HEK293T (cell line): ENCODE data around the gene CLIC4.

Experiments
- ARNT ChIP-seq: fragments of 450-650 bp; IDR thresholded peaks from 2 replicates; pipeline ENCODE4 v1.6.1; 2017; ENCODE audit warnings: mild to moderate bottlenecking
- BHLHE40 ChIP-seq: fragments of 450-650 bp; IDR thresholded peaks from 2 replicates; pipeline ENCODE4 v1.6.1; 2016; ENCODE audit warnings: mild to moderate bottlenecking, moderate library complexity, borderline replicate concordance
- CTBP1 ChIP-seq: fragments of 450-650 bp; IDR thresholded peaks from 2 replicates; pipeline ENCODE4 v1.6.1; 2016; ENCODE audit warnings: borderline replicate concordance
- ELF4 ChIP-seq: fragments of 450-650 bp; IDR thresholded peaks from 2 replicates; pipeline ENCODE4 v1.6.1; 2017; ENCODE audit warnings: antibody characterized with exemption
- FOXA1 ChIP-seq: fragments of 450-650 bp; IDR thresholded peaks from 2 replicates; pipeline ENCODE4 v1.6.1; 2016; ENCODE audit warnings: mild to moderate bottlenecking
- FOXK2 ChIP-seq: fragments of 450-650 bp; IDR thresholded peaks from 2 replicates; pipeline ENCODE4 v1.6.1; 2016; ENCODE audit warnings: mild to moderate bottlenecking
- FOXM1 ChIP-seq: fragments of 450-650 bp; IDR thresholded peaks from 2 replicates; pipeline ENCODE4 v1.6.1; 2017; ENCODE audit warnings: mild to moderate bottlenecking, borderline replicate concordance
- L3MBTL2 ChIP-seq: fragments of 450-650 bp; conservative IDR thresholded peaks from 2 replicates; pipeline ENCODE4 v1.6.1; 2016; ENCODE audit warnings: mild to moderate bottlenecking
- NFRKB ChIP-seq: fragments of 450-650 bp; IDR thresholded peaks from 2 replicates; pipeline ENCODE4 v1.6.1; 2016; ENCODE audit warnings: mild to moderate bottlenecking, moderate library complexity
- PKNOX1 ChIP-seq: fragments of 450-650 bp; IDR thresholded peaks from 2 replicates; pipeline ENCODE4 v1.6.1; 2016
- SP1 ChIP-seq: fragments of 450-650 bp; IDR thresholded peaks from 2 replicates; pipeline ENCODE4 v1.6.1; 2017
- SUZ12 ChIP-seq: fragments of 450-650 bp; IDR thresholded peaks from 2 replicates; pipeline ENCODE4 v1.6.1; 2016; ENCODE audit warnings: mild to moderate bottlenecking
- ZNF384 ChIP-seq: fragments of 450-650 bp; IDR thresholded peaks from 2 replicates; pipeline ENCODE4 v1.6.1; 2016

- TF ChIP-seq ELF4 (no peak), L3MBTL2 (no peak), PKNOX1 (no peak), CTBP1 (no peak), SUZ12 (no peak), ZNF384 (no peak), FOXM1 (no peak), FOXK2 (no peak), BHLHE40 (no peak), FOXA1 (no peak), SP1 (no peak), ARNT (no peak), NFRKB (no peak)
Measured at GRCh38 chr1:24711329-24711728, 33.9 kb upstream of the CLIC4 start.
